Measurements from ENCODE around the gene HIP1R. TPM values are rescaled to one million over a fixed set of nuclear protein-coding genes. Genes with fewer than 3 reads are reported as not detected.
A peak's percentile ranks its signal among the peaks of the same experiment; 100 is the strongest.

The HIP1R gene
- total and polyA plus RNA-seq, 4 donors: 25.4 to 101 (median 30.1) TPM

DNA sequence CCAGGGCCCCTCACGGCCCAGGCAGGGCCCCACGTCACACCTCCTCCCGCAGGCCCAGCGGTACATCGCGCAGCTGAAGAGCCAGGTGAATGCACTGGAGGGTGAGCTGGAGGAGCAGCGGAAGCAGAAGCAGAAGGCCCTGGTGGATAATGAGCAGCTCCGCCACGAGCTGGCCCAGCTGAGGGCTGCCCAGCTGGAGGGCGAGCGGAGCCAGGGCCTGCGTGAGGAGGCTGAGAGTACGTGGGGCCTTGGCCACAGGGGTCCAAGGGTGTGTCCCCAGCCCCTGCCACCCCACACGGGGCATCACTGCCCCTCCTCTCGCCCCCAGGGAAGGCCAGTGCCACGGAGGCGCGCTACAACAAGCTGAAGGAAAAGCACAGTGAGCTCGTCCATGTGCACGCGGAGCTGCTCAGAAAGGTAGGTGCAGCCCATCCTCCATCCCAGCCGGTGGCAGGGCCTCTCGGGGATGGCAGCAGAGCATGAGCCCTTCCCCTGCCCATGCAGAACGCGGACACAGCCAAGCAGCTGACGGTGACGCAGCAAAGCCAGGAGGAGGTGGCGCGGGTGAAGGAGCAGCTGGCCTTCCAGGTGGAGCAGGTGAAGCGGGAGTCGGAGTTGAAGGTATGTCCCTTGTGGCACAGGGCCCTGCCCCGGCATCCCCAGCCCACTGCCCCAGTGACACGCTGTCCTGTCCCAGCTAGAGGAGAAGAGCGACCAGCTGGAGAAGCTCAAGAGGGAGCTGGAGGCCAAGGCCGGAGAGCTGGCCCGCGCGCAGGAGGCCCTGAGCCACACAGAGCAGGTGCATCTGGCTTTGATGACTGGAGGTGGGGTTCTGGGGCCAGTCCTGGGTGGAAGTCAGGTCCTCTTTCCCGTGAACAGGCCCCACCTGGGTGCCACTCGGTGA is 20.9 kb downstream of the HIP1R start:
- DNase-seq (no peak), ATAC-seq (ENCODE audit: low FRiP score) (no peak)
- 93 to 95% methylated on average over 40 of the region's 40 CpGs for WGBS, 2 donors
- no peaks in the 10 kb centered on the region for H3K27me3 ChIP-seq (ENCODE audit: control insufficient read depth in 1 of 2, insufficient read depth in 2 of 2, low read length in 1 of 2)
- no peaks in the 10 kb centered on the region for H3K4me1 ChIP-seq (ENCODE audit: control insufficient read depth in 1 of 2, insufficient read depth in 2 of 2, low read length in 2 of 2)
- no peaks in the 10 kb centered on the region for H3K36me3 ChIP-seq (ENCODE audit: control insufficient read depth in 1 of 2, insufficient read depth in 2 of 2, low read length in 1 of 2)
- H3K27ac ChIP-seq (ENCODE audit: low read depth in 1 of 2, low read length in 2 of 2): no peak overlapping the region
- H3K9me3 ChIP-seq (ENCODE audit: control insufficient read depth, low read length): no peaks in the 10 kb centered on the region
- intact Hi-C loops (cut with DNase I): no loop called here
- H3K4me3 ChIP-seq (ENCODE audit: low read length in 2 of 2): no peak overlapping the region

DNA sequence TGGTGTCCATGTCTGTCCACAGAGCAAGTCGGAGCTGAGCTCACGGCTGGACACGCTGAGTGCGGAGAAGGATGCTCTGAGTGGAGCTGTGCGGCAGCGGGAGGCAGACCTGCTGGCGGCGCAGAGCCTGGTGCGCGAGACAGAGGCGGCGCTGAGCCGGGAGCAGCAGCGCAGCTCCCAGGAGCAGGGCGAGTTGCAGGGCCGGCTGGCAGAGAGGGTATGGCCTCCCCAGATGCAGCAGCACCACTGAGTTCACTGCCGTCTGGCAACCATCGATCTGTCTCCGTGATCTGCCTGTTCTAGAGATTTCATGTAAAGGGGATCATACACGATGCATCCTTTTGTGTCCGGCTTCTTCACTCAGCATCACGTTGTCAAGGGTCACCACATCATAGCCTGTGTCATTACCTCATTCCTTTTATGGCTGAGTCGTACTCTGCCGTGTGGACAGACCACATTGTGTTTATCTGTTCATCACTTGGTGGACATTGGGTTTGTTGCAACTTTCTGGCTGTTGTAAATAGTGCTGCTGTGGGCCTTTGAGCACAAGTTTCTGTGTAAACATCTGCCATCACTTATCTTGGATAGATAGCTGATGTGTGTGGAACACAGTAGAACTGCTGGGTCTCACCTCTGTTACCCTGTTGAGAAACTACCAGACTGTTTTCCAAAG is 21.9 kb downstream of the HIP1R start:
- intact Hi-C loops (cut with DNase I): no loop called here
- Histone ChIP-seq H3K27me3 (ENCODE audit: control insufficient read depth in 1 of 2, insufficient read depth in 2 of 2, low read length in 1 of 2) (no peaks in the 10 kb centered on the region), H3K36me3 (ENCODE audit: control insufficient read depth in 1 of 2, insufficient read depth in 2 of 2, low read length in 1 of 2) (no peaks in the 10 kb centered on the region), H3K9me3 (ENCODE audit: control insufficient read depth, low read length) (no peaks in the 10 kb centered on the region), H3K27ac (ENCODE audit: low read depth in 1 of 2, low read length in 2 of 2) (no peak overlapping the region), H3K4me3 (ENCODE audit: low read length in 2 of 2) (no peak overlapping the region), H3K4me1 (ENCODE audit: control insufficient read depth in 1 of 2, insufficient read depth in 2 of 2, low read length in 2 of 2) (no peaks in the 10 kb centered on the region)
- no peak for ATAC-seq (ENCODE audit: low FRiP score)
- WGBS, 2 donors: 93% methylated on average over 24 of the region's 24 CpGs
- DNase-seq: no peak

GRCh38 chr12:122858171-122858570 is 22.9 kb downstream of the HIP1R start:
- DNase-seq: peak in 1 of 2 donors; percentile 45
- Histone ChIP-seq H3K27me3 (ENCODE audit: control insufficient read depth in 1 of 2, insufficient read depth in 2 of 2, low read length in 1 of 2) (no peaks in the 10 kb centered on the region), H3K9me3 (ENCODE audit: control insufficient read depth, low read length) (no peaks in the 10 kb centered on the region), H3K36me3 (ENCODE audit: control insufficient read depth in 1 of 2, insufficient read depth in 2 of 2, low read length in 1 of 2) (no peaks in the 10 kb centered on the region), H3K4me3 (ENCODE audit: low read length in 2 of 2) (no peak overlapping the region), H3K27ac (ENCODE audit: low read depth in 1 of 2, low read length in 2 of 2) (no peak overlapping the region), H3K4me1 (ENCODE audit: control insufficient read depth in 1 of 2, insufficient read depth in 2 of 2, low read length in 2 of 2) (no peaks in the 10 kb centered on the region)
- ATAC-seq (ENCODE audit: low FRiP score): no peak
- WGBS, 2 donors: 90 to 91% methylated on average over 14 of the region's 14 CpGs
- intact Hi-C loops (cut with DNase I): no loop called here

- H3K4me3 ChIP-seq (ENCODE audit: low read length in 2 of 2): no peak overlapping the region
- H3K9me3 ChIP-seq (ENCODE audit: control insufficient read depth, low read length): no peaks in the 10 kb centered on the region
- intact Hi-C loops (cut with DNase I): no loop called here
- no peaks in the 10 kb centered on the region for H3K27me3 ChIP-seq (ENCODE audit: control insufficient read depth in 1 of 2, insufficient read depth in 2 of 2, low read length in 1 of 2)
- ATAC-seq (ENCODE audit: low FRiP score): no peak
- no peaks in the 10 kb centered on the region for H3K36me3 ChIP-seq (ENCODE audit: control insufficient read depth in 1 of 2, insufficient read depth in 2 of 2, low read length in 1 of 2)
- peak in 1 of 2 donors; percentile 45 for DNase-seq
- 87 to 89% methylated on average over 22 of the region's 22 CpGs for WGBS, 2 donors
- no peak overlapping the region for H3K27ac ChIP-seq (ENCODE audit: low read depth in 1 of 2, low read length in 2 of 2)
- no peaks in the 10 kb centered on the region for H3K4me1 ChIP-seq (ENCODE audit: control insufficient read depth in 1 of 2, insufficient read depth in 2 of 2, low read length in 2 of 2)
Observed at GRCh38 chr12:122858591-122859302, 23.5 kb downstream of the HIP1R start.

- H3K27ac ChIP-seq (ENCODE audit: low read depth in 1 of 2, low read length in 2 of 2): no peak overlapping the region
- no peak overlapping the region for H3K4me3 ChIP-seq (ENCODE audit: low read length in 2 of 2)
- no peak for ATAC-seq (ENCODE audit: low FRiP score)
- H3K9me3 ChIP-seq (ENCODE audit: control insufficient read depth, low read length): no peaks in the 10 kb centered on the region
- H3K27me3 ChIP-seq (ENCODE audit: control insufficient read depth in 1 of 2, insufficient read depth in 2 of 2, low read length in 1 of 2): no peaks in the 10 kb centered on the region
- intact Hi-C loops (cut with DNase I): loop anchor here (1.0 to 10.0 kb wide), 4 partner anchors 67 to 375 kb away; partner anchors contain the start of genes MPHOSPH9 (in 1 of the 2) and MTRFR (in 1 of the 2)
- DNase-seq: peak; percentile 48 to 63
- H3K36me3 ChIP-seq (ENCODE audit: control insufficient read depth in 1 of 2, insufficient read depth in 2 of 2, low read length in 1 of 2): no peaks in the 10 kb centered on the region
- WGBS, 2 donors: 83 to 85% methylated on average over 24 to 26 of the region's 26 CpGs
- no peaks in the 10 kb centered on the region for H3K4me1 ChIP-seq (ENCODE audit: control insufficient read depth in 1 of 2, insufficient read depth in 2 of 2, low read length in 2 of 2)
Observed at GRCh38 chr12:122859303-122860039, 24.2 kb downstream of the HIP1R start.

- WGBS, 2 donors: 24 to 29% methylated on average over 28 of the region's 28 CpGs
- DNase-seq (peak; percentile 91 to 96), ATAC-seq (ENCODE audit: low FRiP score) (peak; percentile 86)
- Histone ChIP-seq H3K4me1 (ENCODE audit: control insufficient read depth in 1 of 2, insufficient read depth in 2 of 2, low read length in 2 of 2) (no peaks in the 10 kb centered on the region), H3K27ac (ENCODE audit: low read depth in 1 of 2, low read length in 2 of 2) (no peak overlapping the region), H3K9me3 (ENCODE audit: control insufficient read depth, low read length) (no peaks in the 10 kb centered on the region), H3K27me3 (ENCODE audit: control insufficient read depth in 1 of 2, insufficient read depth in 2 of 2, low read length in 1 of 2) (no peaks in the 10 kb centered on the region), H3K36me3 (ENCODE audit: control insufficient read depth in 1 of 2, insufficient read depth in 2 of 2, low read length in 1 of 2) (no peaks in the 10 kb centered on the region), H3K4me3 (ENCODE audit: low read length in 2 of 2) (no peak overlapping the region)
- intact Hi-C loops (cut with DNase I): loop anchor here (1.0 to 10.0 kb wide), 4 partner anchors 68 to 375 kb away; partner anchors contain the start of genes MPHOSPH9 (in 1 of the 2) and MTRFR (in 1 of the 2)
Observed at GRCh38 chr12:122860040-122860853, 25.0 kb downstream of the HIP1R start.

DNA sequence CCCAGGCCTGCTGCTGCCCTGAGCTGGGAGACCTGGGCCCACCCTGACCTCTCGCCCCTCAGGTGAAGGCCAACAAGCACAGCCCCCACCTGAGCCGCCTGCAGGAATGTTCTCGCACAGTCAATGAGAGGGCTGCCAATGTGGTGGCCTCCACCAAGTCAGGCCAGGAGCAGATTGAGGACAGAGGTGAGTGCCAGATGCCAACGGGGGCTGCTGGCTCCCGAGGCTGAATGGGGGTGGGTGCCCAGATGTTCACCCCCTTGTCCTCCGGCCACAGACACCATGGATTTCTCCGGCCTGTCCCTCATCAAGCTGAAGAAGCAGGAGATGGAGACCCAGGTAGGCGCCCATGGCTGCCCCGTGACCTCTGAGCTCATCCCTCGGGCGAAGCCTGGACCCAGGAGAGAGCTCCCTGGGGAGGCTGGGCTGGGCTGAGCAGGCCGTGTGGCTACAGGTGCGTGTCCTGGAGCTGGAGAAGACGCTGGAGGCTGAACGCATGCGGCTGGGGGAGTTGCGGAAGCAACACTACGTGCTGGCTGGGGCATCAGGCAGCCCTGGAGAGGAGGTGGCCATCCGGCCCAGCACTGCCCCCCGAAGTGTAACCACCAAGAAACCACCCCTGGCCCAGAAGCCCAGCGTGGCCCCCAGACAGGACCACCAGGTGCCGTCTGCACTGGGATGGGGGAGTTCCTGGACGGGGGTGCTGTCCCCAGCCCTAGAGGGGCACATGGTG is 25.8 kb downstream of the HIP1R start:
- Histone ChIP-seq H3K4me3 (ENCODE audit: low read length in 2 of 2) (no peak overlapping the region), H3K27ac (ENCODE audit: low read depth in 1 of 2, low read length in 2 of 2) (no peak overlapping the region), H3K27me3 (ENCODE audit: control insufficient read depth in 1 of 2, insufficient read depth in 2 of 2, low read length in 1 of 2) (no peaks in the 10 kb centered on the region), H3K9me3 (ENCODE audit: control insufficient read depth, low read length) (no peaks in the 10 kb centered on the region), H3K4me1 (ENCODE audit: control insufficient read depth in 1 of 2, insufficient read depth in 2 of 2, low read length in 2 of 2) (no peaks in the 10 kb centered on the region), H3K36me3 (ENCODE audit: control insufficient read depth in 1 of 2, insufficient read depth in 2 of 2, low read length in 1 of 2) (no peaks in the 10 kb centered on the region)
- intact Hi-C loops (cut with DNase I): loop anchor here (1.0 to 10.0 kb wide), 4 partner anchors 69 to 374 kb away; partner anchors contain the start of genes MPHOSPH9 (in 1 of the 2) and MTRFR (in 1 of the 2)
- WGBS, 2 donors: 73 to 75% methylated on average over 22 to 23 of the region's 23 CpGs
- DNase-seq: peak; percentile 50 to 72
- no peak for ATAC-seq (ENCODE audit: low FRiP score)

All from aorta (tissue), 5 donors.